ENCODE measurements around the gene TRMO.

Gene TRMO

GRCh38 chr9:97868859-97869258 lies 53.4 kb downstream of the TRMO start:
- DNase-seq (ENCODE audit: insufficient read length, low spot score) (no peak), FAIRE-seq (no peak)
- TF ChIP-seq TAF1 (IDR thresholded peaks at IDR 0.05; ENCODE audit: low read depth, low read length) (no peak), POU2F2 (IDR thresholded peaks at IDR 0.05; ENCODE audit: low read depth, low read length) (no peak), PAX5 (IDR thresholded peaks at IDR 0.05; ENCODE audit: insufficient read depth, low read length, severe bottlenecking) (no peak), POLR2AphosphoS5 (IDR thresholded peaks at IDR 0.05; ENCODE audit: low read depth, low read length) (no peak), SPI1 (IDR thresholded peaks at IDR 0.05; ENCODE audit: low read depth, low read length) (no peak), POLR2A (IDR thresholded peaks at IDR 0.05; ENCODE audit: low read depth, low read length) (no peak)

GRCh38 chr9:97866848-97867247 lies 55.5 kb downstream of the TRMO start:
- no peak for TF ChIP-seq POU2F2 (IDR thresholded peaks at IDR 0.05; ENCODE audit: low read depth, low read length)
- TF ChIP-seq PAX5 (IDR thresholded peaks at IDR 0.05; ENCODE audit: insufficient read depth, low read length, severe bottlenecking): no peak
- peak; percentile 86 for TF ChIP-seq SPI1 (IDR thresholded peaks at IDR 0.05; ENCODE audit: low read depth, low read length)
- TF ChIP-seq POLR2A (IDR thresholded peaks at IDR 0.05; ENCODE audit: low read depth, low read length): no peak
- TF ChIP-seq TAF1 (IDR thresholded peaks at IDR 0.05; ENCODE audit: low read depth, low read length): no peak
- DNase-seq (ENCODE audit: insufficient read length, low spot score) (no peak), FAIRE-seq (no peak)

- FAIRE-seq (no peak), DNase-seq (ENCODE audit: insufficient read length, low spot score) (no peak)
- no peak for TF ChIP-seq SPI1 (IDR thresholded peaks at IDR 0.05; ENCODE audit: low read depth, low read length)
- no peak for TF ChIP-seq POU2F2 (IDR thresholded peaks at IDR 0.05; ENCODE audit: low read depth, low read length)
- TF ChIP-seq TAF1 (IDR thresholded peaks at IDR 0.05; ENCODE audit: low read depth, low read length): no peak
- TF ChIP-seq POLR2AphosphoS5 (IDR thresholded peaks at IDR 0.05; ENCODE audit: low read depth, low read length): no peak
- TF ChIP-seq PAX5 (IDR thresholded peaks at IDR 0.05; ENCODE audit: insufficient read depth, low read length, severe bottlenecking): no peak
- TF ChIP-seq POLR2A (IDR thresholded peaks at IDR 0.05; ENCODE audit: low read depth, low read length): no peak
Observed at GRCh38 chr9:97866300-97866699, 56.0 kb downstream of the TRMO start.

GRCh38 chr9:97864396-97864795 lies 57.9 kb downstream of the TRMO start:
- no peak for TF ChIP-seq TAF1 (IDR thresholded peaks at IDR 0.05; ENCODE audit: low read depth, low read length)
- FAIRE-seq: no peak
- DNase-seq (ENCODE audit: insufficient read length, low spot score): no peak

GRCh38 chr9:97863314-97863713 lies 59.0 kb downstream of the TRMO start:
- DNase-seq (ENCODE audit: insufficient read length, low spot score) (no peak), FAIRE-seq (no peak)
- no peak for TF ChIP-seq POU2F2 (IDR thresholded peaks at IDR 0.05; ENCODE audit: low read depth, low read length)
- TF ChIP-seq POLR2A (IDR thresholded peaks at IDR 0.05; ENCODE audit: low read depth, low read length): no peak
- TF ChIP-seq PAX5 (IDR thresholded peaks at IDR 0.05; ENCODE audit: insufficient read depth, low read length, severe bottlenecking): no peak
- TF ChIP-seq POLR2AphosphoS5 (IDR thresholded peaks at IDR 0.05; ENCODE audit: low read depth, low read length): no peak
- TF ChIP-seq TAF1 (IDR thresholded peaks at IDR 0.05; ENCODE audit: low read depth, low read length): no peak
- no peak for TF ChIP-seq SPI1 (IDR thresholded peaks at IDR 0.05; ENCODE audit: low read depth, low read length)

GRCh38 chr9:97861148-97861475 lies 61.2 kb downstream of the TRMO start:
- DNase-seq (ENCODE audit: insufficient read length, low spot score): no peak
- FAIRE-seq: no peak
- TF ChIP-seq PAX5 (IDR thresholded peaks at IDR 0.05; ENCODE audit: insufficient read depth, low read length, severe bottlenecking) (no peak), POU2F2 (IDR thresholded peaks at IDR 0.05; ENCODE audit: low read depth, low read length) (no peak), SPI1 (IDR thresholded peaks at IDR 0.05; ENCODE audit: low read depth, low read length) (no peak), POLR2AphosphoS5 (IDR thresholded peaks at IDR 0.05; ENCODE audit: low read depth, low read length) (no peak), TAF1 (IDR thresholded peaks at IDR 0.05; ENCODE audit: low read depth, low read length) (no peak), POLR2A (IDR thresholded peaks at IDR 0.05; ENCODE audit: low read depth, low read length) (no peak)

GRCh38 chr9:97860451-97861147 lies 61.7 kb downstream of the TRMO start:
- TF ChIP-seq PAX5 (IDR thresholded peaks at IDR 0.05; ENCODE audit: insufficient read depth, low read length, severe bottlenecking) (no peak), SPI1 (IDR thresholded peaks at IDR 0.05; ENCODE audit: low read depth, low read length) (no peak), POLR2AphosphoS5 (IDR thresholded peaks at IDR 0.05; ENCODE audit: low read depth, low read length) (no peak), POLR2A (IDR thresholded peaks at IDR 0.05; ENCODE audit: low read depth, low read length) (no peak), POU2F2 (IDR thresholded peaks at IDR 0.05; ENCODE audit: low read depth, low read length) (no peak), TAF1 (IDR thresholded peaks at IDR 0.05; ENCODE audit: low read depth, low read length) (no peak)
- FAIRE-seq (no peak), DNase-seq (ENCODE audit: insufficient read length, low spot score) (no peak)

GRCh38 chr9:97859346-97859745 lies 63.0 kb downstream of the TRMO start:
- no peak for FAIRE-seq
- no peak for TF ChIP-seq POLR2A (IDR thresholded peaks at IDR 0.05; ENCODE audit: low read depth, low read length)
- no peak for TF ChIP-seq PAX5 (IDR thresholded peaks at IDR 0.05; ENCODE audit: insufficient read depth, low read length, severe bottlenecking)
- TF ChIP-seq POLR2AphosphoS5 (IDR thresholded peaks at IDR 0.05; ENCODE audit: low read depth, low read length): no peak
- no peak for TF ChIP-seq TAF1 (IDR thresholded peaks at IDR 0.05; ENCODE audit: low read depth, low read length)
- TF ChIP-seq SPI1 (IDR thresholded peaks at IDR 0.05; ENCODE audit: low read depth, low read length): no peak
- no peak for TF ChIP-seq POU2F2 (IDR thresholded peaks at IDR 0.05; ENCODE audit: low read depth, low read length)
- no peak for DNase-seq (ENCODE audit: insufficient read length, low spot score)

- DNase-seq (ENCODE audit: insufficient read length, low spot score) (no peak), FAIRE-seq (no peak)
- no peak for TF ChIP-seq SPI1 (IDR thresholded peaks at IDR 0.05; ENCODE audit: low read depth, low read length)
Observed at GRCh38 chr9:97858826-97859225, 63.5 kb downstream of the TRMO start.

GRCh38 chr9:97858393-97858713 lies 63.9 kb downstream of the TRMO start:
- FAIRE-seq (no peak), DNase-seq (ENCODE audit: insufficient read length, low spot score) (no peak)
- TF ChIP-seq TAF1 (IDR thresholded peaks at IDR 0.05; ENCODE audit: low read depth, low read length): no peak
- no peak for TF ChIP-seq PAX5 (IDR thresholded peaks at IDR 0.05; ENCODE audit: insufficient read depth, low read length, severe bottlenecking)
- TF ChIP-seq POLR2A (IDR thresholded peaks at IDR 0.05; ENCODE audit: low read depth, low read length): no peak
- no peak for TF ChIP-seq POLR2AphosphoS5 (IDR thresholded peaks at IDR 0.05; ENCODE audit: low read depth, low read length)
- TF ChIP-seq POU2F2 (IDR thresholded peaks at IDR 0.05; ENCODE audit: low read depth, low read length): no peak
- TF ChIP-seq SPI1 (IDR thresholded peaks at IDR 0.05; ENCODE audit: low read depth, low read length): no peak
